ENCODE data around the gene KCNIP3. TPM values are rescaled to one million over a fixed set of nuclear protein-coding genes. Genes with fewer than 3 reads are reported as not detected.

Gene KCNIP3
- total RNA-seq, 1 donor from 2014 or later = 0.68 TPM

GRCh38 chr2:95356821-95357700, 59.9 kb downstream of the KCNIP3 start:
- H3K27me3 Mint-ChIP-seq (ENCODE audit: low read depth, unreplicated experiment) = peaks cover 41% of the 10 kb centered on the region
- Histone ChIP-seq H3K27me3 (ENCODE audit: insufficient read depth, low read length) (no peaks in the 10 kb centered on the region), H3K9ac (ENCODE audit: low read length) (no peak overlapping the region), H3K4me2 (ENCODE audit: low read length) (no peak overlapping the region), H4K20me1 (ENCODE audit: insufficient read depth, low read length) (no peaks in the 10 kb centered on the region), H3K36me3 (ENCODE audit: insufficient read depth, low read length) (no peaks in the 10 kb centered on the region), H3K79me2 (ENCODE audit: insufficient read depth, low read length) (no peaks in the 10 kb centered on the region), H2AFZ (ENCODE audit: low read depth, low read length) (no peak overlapping the region), H3K4me1 (ENCODE audit: insufficient read depth, low read length) (peaks cover 6% of the 10 kb centered on the region), H3K4me3 (ENCODE audit: insufficient read depth, low read depth, low read length) (no peak overlapping the region), H3K9me3 (ENCODE audit: insufficient read depth, low read depth, low read length) (peaks cover 3% of the 10 kb centered on the region), H3K27ac (ENCODE audit: low read depth, low read length) (no peak overlapping the region)
- peaks cover 2% of the 10 kb centered on the region for H3K36me3 Mint-ChIP-seq (ENCODE audit: low read depth, unreplicated experiment)
- no peak for DNase-seq (ENCODE audit: low read depth)
- H3K27ac Mint-ChIP-seq (ENCODE audit: unreplicated experiment) = no peak overlapping the region
- TF ChIP-seq EZH2 (IDR thresholded peaks at IDR 0.05; ENCODE audit: insufficient read depth, low read length) (no peak), CTCF (IDR thresholded peaks at IDR 0.05; ENCODE audit: insufficient read depth, low read depth, low read length) (no peak)
- H3K9me3 Mint-ChIP-seq (ENCODE audit: unreplicated experiment) = peaks cover 16% of the 10 kb centered on the region
- H3K4me3 Mint-ChIP-seq (ENCODE audit: unreplicated experiment) = no peak overlapping the region
- peaks cover 6% of the 10 kb centered on the region for H3K4me1 Mint-ChIP-seq (ENCODE audit: low read depth, unreplicated experiment)
- FAIRE-seq = no peak

- Mint-ChIP-seq H3K36me3 (ENCODE audit: low read depth, unreplicated experiment) (peaks cover 2% of the 10 kb centered on the region), H3K4me3 (ENCODE audit: unreplicated experiment) (no peak overlapping the region), H3K27me3 (ENCODE audit: low read depth, unreplicated experiment) (peaks cover 40% of the 10 kb centered on the region), H3K9me3 (ENCODE audit: unreplicated experiment) (peaks cover 16% of the 10 kb centered on the region), H3K27ac (ENCODE audit: unreplicated experiment) (no peak overlapping the region), H3K4me1 (ENCODE audit: low read depth, unreplicated experiment) (peaks cover 6% of the 10 kb centered on the region)
- Histone ChIP-seq H3K4me2 (ENCODE audit: low read length) (no peak overlapping the region), H3K4me3 (ENCODE audit: insufficient read depth, low read depth, low read length) (no peak overlapping the region), H3K79me2 (ENCODE audit: insufficient read depth, low read length) (no peaks in the 10 kb centered on the region), H3K9me3 (ENCODE audit: insufficient read depth, low read depth, low read length) (peaks cover 3% of the 10 kb centered on the region), H4K20me1 (ENCODE audit: insufficient read depth, low read length) (no peaks in the 10 kb centered on the region), H3K4me1 (ENCODE audit: insufficient read depth, low read length) (peaks cover 6% of the 10 kb centered on the region), H3K27me3 (ENCODE audit: insufficient read depth, low read length) (no peaks in the 10 kb centered on the region), H3K9ac (ENCODE audit: low read length) (no peak overlapping the region), H2AFZ (ENCODE audit: low read depth, low read length) (no peak overlapping the region), H3K36me3 (ENCODE audit: insufficient read depth, low read length) (no peaks in the 10 kb centered on the region), H3K27ac (ENCODE audit: low read depth, low read length) (no peak overlapping the region)
- DNase-seq (ENCODE audit: low read depth) = no peak
- no peak for FAIRE-seq
- no peak for TF ChIP-seq EZH2 (IDR thresholded peaks at IDR 0.05; ENCODE audit: insufficient read depth, low read length)
- TF ChIP-seq CTCF (IDR thresholded peaks at IDR 0.05; ENCODE audit: insufficient read depth, low read depth, low read length) = no peak
Measured at GRCh38 chr2:95357717-95358280, 60.7 kb downstream of the KCNIP3 start.

Measured in astrocyte (in vitro differentiated cells and primary cell).